Hematopoietic multipotent progenitor cell treated with erythropoietin and hydrocortisone succinate and interleukin-3 and kit ligand, for 6 days (in vitro differentiated cells): ENCODE data around the gene AFAP1L2.

ENCODE experiments used
- DNase-seq: peaks from one replicate; pipeline ENCODE4 v3.0.0-alpha.2; 2015

AFAP1L2 gene

GRCh38 chr10:114412907-114413797, 8.8 kb upstream of the AFAP1L2 start:
- DNase-seq, result no peak

- DNase-seq, result peak; percentile 23
Observed at GRCh38 chr10:114408968-114409444, 4.7 kb upstream of the AFAP1L2 start.

- no peak for DNase-seq
Observed at GRCh38 chr10:114408112-114408967, 4.0 kb upstream of the AFAP1L2 start.

- DNase-seq, result no peak
Observed at GRCh38 chr10:114406455-114406854, 2.2 kb upstream of the AFAP1L2 start.

- DNase-seq, result no peak
Observed at GRCh38 chr10:114405011-114405350, 679 bp upstream of the AFAP1L2 start.

GRCh38 chr10:114403541-114404161, 651 bp downstream of the AFAP1L2 start:
- no peak for DNase-seq

GRCh38 chr10:114402871-114403540, 1.3 kb downstream of the AFAP1L2 start:
- no peak for DNase-seq

- no peak for DNase-seq
Observed at GRCh38 chr10:114402233-114402632, 2.1 kb downstream of the AFAP1L2 start.

GRCh38 chr10:114401195-114401791, 3.0 kb downstream of the AFAP1L2 start:
- no peak for DNase-seq

GRCh38 chr10:114400091-114400490, 4.2 kb downstream of the AFAP1L2 start:
- DNase-seq, result no peak

- no peak for DNase-seq
Observed at GRCh38 chr10:114399576-114399975, 4.7 kb downstream of the AFAP1L2 start.

- no peak for DNase-seq
Observed at GRCh38 chr10:114398587-114399331, 5.5 kb downstream of the AFAP1L2 start.

- DNase-seq, result no peak
Observed at GRCh38 chr10:114397651-114398145, 6.6 kb downstream of the AFAP1L2 start.

GRCh38 chr10:114396464-114396863, 7.8 kb downstream of the AFAP1L2 start:
- DNase-seq, result no peak

- no peak for DNase-seq
Observed at GRCh38 chr10:114395366-114396022, 8.8 kb downstream of the AFAP1L2 start.

GRCh38 chr10:114394531-114394930, 9.8 kb downstream of the AFAP1L2 start:
- no peak for DNase-seq

GRCh38 chr10:114393886-114394285, 10.4 kb downstream of the AFAP1L2 start:
- DNase-seq, result no peak

GRCh38 chr10:114393482-114393881, 10.8 kb downstream of the AFAP1L2 start:
- DNase-seq, result no peak

GRCh38 chr10:114392112-114392835, 12.0 kb downstream of the AFAP1L2 start:
- DNase-seq, result no peak

- DNase-seq, result no peak
Observed at GRCh38 chr10:114391599-114391998, 12.7 kb downstream of the AFAP1L2 start.
